ENCODE results near the gene DSTN. TPM values are rescaled to one million over a fixed set of nuclear protein-coding genes. Genes with fewer than 3 reads are reported as not detected.

DSTN gene
- total and polyA plus RNA-seq, 2 experiments from 2014 or later = 162 to 459 TPM

DNA sequence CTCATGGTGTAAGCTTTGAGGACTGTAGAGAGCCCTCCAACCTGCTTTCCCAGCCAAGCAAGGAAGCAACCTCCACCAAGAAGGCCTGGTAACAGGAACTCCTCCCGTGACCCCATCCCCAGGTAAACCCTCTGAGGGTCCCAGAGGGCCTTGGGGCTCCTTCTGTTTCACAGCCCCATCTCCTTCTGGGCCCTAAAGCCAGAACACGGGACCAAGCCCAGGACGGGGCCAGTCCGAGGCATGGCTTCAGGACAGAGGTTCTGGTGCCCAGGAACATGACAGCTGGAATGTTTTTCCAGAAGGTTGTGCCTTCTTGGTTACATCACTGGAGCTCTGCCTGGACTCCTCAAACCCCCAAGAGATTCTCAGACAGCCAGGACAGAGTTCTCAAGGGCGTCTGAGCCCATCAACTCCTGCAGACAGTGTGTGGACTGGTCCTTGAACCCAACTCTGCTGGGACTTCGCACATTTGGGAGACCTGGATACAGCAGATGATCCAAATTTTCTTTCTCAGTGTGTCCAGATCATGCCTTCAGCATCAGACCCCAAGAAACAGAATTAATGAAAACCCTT is 69.0 kb downstream of the DSTN start:
- no peaks in the 10 kb centered on the region; the same call in 1 of the 2 replicates for H4K20me1 ChIP-seq (replicated peaks; ENCODE audit: insufficient read depth)
- H3K36me3 ChIP-seq (ENCODE audit: insufficient read depth) = peaks cover 3% of the 10 kb centered on the region; the same call in 1 of the 2 replicates
- H3K4me3 ChIP-seq = no peak overlapping the region
- no peaks in the 10 kb centered on the region for H3K9me2 ChIP-seq (ENCODE audit: insufficient read depth)
- Mint-ChIP-seq H3K4me3 (no peak overlapping the region), H3K27ac (no peak overlapping the region), H3K4me1 (peaks cover 11% of the 10 kb centered on the region; the same call in 2 of the 3 replicates), H3K9me3 (no peaks in the 10 kb centered on the region; the same call in 2 of the 3 replicates), H3K27me3 (ENCODE audit: insufficient read depth, low read depth, poor library complexity) (peaks cover 13% of the 10 kb centered on the region), H3K36me3 (ENCODE audit: low read depth) (peaks cover 36% of the 10 kb centered on the region)
- no peak for DNase-seq (ENCODE audit: low spot score)
- H3K4me2 ChIP-seq = no peak overlapping the region
- no peaks in the 10 kb centered on the region for H3F3A ChIP-seq (replicated peaks; ENCODE audit: low read depth)
- H3K4me1 ChIP-seq (ENCODE audit: insufficient read depth) = no peaks in the 10 kb centered on the region
- no peak overlapping the region for H3K27ac ChIP-seq (ENCODE audit: low read depth)
- TF ChIP-seq NANOG (IDR thresholded peaks at IDR 0.05; ENCODE audit: borderline replicate concordance) = no peak
- no peak for TF ChIP-seq ZNF462 (CRISPR knock-in tag; IDR thresholded peaks at IDR 0.05)
- TF ChIP-seq EZH2 (IDR thresholded peaks at IDR 0.05; ENCODE audit: low read depth, unreplicated experiment) = no peak
- TF ChIP-seq EZH2phosphoT487 (IDR thresholded peaks at IDR 0.05; ENCODE audit: unreplicated experiment) = no peak
- no peak for TF ChIP-seq REST (IDR thresholded peaks at IDR 0.05; ENCODE audit: unreplicated experiment)
- peaks cover 22% of the 10 kb centered on the region for H3K79me2 ChIP-seq (replicated peaks; ENCODE audit: insufficient read depth)
- no peak for ATAC-seq
- no peak overlapping the region for H2AFZ ChIP-seq
- no peaks in the 10 kb centered on the region for H3K27me3 ChIP-seq (ENCODE audit: insufficient read depth)

All from GM23338 (cell line).